ENCODE results near the gene PLXNA4.

The PLXNA4 gene

GRCh38 chr7:132078891-132079735, 497.2 kb downstream of the PLXNA4 start:
- Mint-ChIP-seq H3K4me3 (no peak overlapping the region), H3K27me3 (peaks cover 25% of the 10 kb centered on the region), H3K36me3 (ENCODE audit: low read depth) (no peaks in the 10 kb centered on the region), H3K27ac (no peak overlapping the region), H3K9me3 (no peaks in the 10 kb centered on the region), H3K4me1 (ENCODE audit: low read depth) (no peaks in the 10 kb centered on the region)

GRCh38 chr7:132077971-132078685, 498.1 kb downstream of the PLXNA4 start:
- no peak overlapping the region for H3K4me3 Mint-ChIP-seq
- H3K36me3 Mint-ChIP-seq (ENCODE audit: low read depth) = no peaks in the 10 kb centered on the region
- no peaks in the 10 kb centered on the region for H3K4me1 Mint-ChIP-seq (ENCODE audit: low read depth)
- no peaks in the 10 kb centered on the region for H3K9me3 Mint-ChIP-seq
- H3K27ac Mint-ChIP-seq = no peak overlapping the region
- peaks cover 17% of the 10 kb centered on the region for H3K27me3 Mint-ChIP-seq

- Mint-ChIP-seq H3K4me1 (ENCODE audit: low read depth) (no peaks in the 10 kb centered on the region), H3K36me3 (ENCODE audit: low read depth) (no peaks in the 10 kb centered on the region), H3K4me3 (no peak overlapping the region), H3K27me3 (peaks cover 17% of the 10 kb centered on the region), H3K27ac (no peak overlapping the region), H3K9me3 (no peaks in the 10 kb centered on the region)
Measured at GRCh38 chr7:132076301-132077035, 499.8 kb downstream of the PLXNA4 start.

DNA sequence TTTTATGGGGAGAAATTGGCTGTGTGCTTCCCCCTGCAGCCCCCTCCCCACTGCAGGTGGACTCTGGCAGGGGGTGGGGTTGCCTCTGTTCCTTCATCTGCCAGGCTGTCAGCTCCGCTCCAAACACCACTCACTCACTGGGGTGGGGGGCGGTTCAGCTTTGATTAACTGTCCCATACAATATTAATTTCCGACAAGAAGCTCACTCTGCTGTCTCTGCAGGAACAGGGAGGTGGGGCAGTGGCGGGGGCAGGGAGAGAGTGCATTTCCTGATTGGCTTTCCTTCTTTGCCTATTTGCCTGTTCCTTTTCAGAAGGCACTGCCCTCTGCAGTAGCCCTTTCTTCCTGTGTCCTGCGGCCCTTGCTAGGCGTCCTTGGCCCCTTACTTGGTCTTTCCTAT, 500.8 kb downstream of the PLXNA4 start:
- Mint-ChIP-seq H3K9me3 (no peaks in the 10 kb centered on the region), H3K4me1 (ENCODE audit: low read depth) (no peaks in the 10 kb centered on the region), H3K4me3 (no peak overlapping the region), H3K27me3 (peaks cover 17% of the 10 kb centered on the region), H3K36me3 (ENCODE audit: low read depth) (no peaks in the 10 kb centered on the region), H3K27ac (no peak overlapping the region)

DNA sequence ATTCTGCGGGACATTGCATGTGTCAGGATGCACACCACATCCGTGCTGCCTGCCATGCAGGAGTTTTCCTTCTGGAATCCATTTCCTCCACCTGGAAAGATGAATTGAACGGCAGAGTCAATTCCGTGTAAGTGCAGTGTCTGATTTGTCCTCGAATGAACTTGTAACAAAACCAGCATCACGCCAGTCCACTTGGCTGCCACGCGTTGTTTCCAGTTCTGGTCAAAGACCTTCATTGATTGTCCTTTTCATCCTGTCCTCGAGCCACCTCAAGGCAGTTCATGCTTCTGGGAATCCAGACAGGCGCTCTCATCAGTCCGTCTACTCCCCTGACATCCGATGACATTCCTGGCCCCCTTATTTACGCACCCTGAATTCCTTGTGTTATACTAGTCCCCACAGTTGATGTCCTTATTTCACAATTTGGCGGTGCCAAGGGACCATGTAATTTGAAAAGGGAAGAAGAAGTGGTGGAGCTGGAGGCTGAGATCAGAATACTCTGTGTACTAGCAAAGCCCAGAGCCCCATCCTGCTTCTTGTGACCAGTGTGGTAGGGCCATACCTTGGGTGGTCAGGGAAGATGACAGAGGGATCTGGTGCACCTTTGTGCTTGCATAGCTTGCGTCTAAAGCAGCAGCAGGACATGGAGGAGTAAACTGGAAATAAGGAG, 502.2 kb downstream of the PLXNA4 start:
- Mint-ChIP-seq H3K27me3 (peaks cover 13% of the 10 kb centered on the region), H3K4me3 (no peak overlapping the region), H3K27ac (no peak overlapping the region), H3K9me3 (no peaks in the 10 kb centered on the region), H3K36me3 (ENCODE audit: low read depth) (no peaks in the 10 kb centered on the region), H3K4me1 (ENCODE audit: low read depth) (no peaks in the 10 kb centered on the region)

All from stimulated activated naive CD8-positive, alpha-beta T cell treated with anti-CD3 and anti-CD28 coated beads, Interleukin-15, Interleukin-2, amounts not matched to agents 100 ng/mL and 50 ng/mL, for 24 hours (primary cell).